Measurements from ENCODE around the gene ANKS1B. TPM values are rescaled to one million over a fixed set of nuclear protein-coding genes. Genes with fewer than 3 reads are reported as not detected.

Gene ANKS1B
- total RNA-seq, 4 donors from 2014 or later: 0.88 to 10.7 (median 4.4) TPM

GRCh38 chr12:98955284-98955683 lies 1029.5 kb downstream of the ANKS1B start:
- Histone ChIP-seq H3K27me3 (no peaks in the 10 kb centered on the region), H3K4me3 (no peak overlapping the region), H3K36me3 (no peaks in the 10 kb centered on the region), H3K9me3 (no peaks in the 10 kb centered on the region), H3K4me1 (no peaks in the 10 kb centered on the region), H3K27ac (no peak overlapping the region)
- DNase-seq: no peak
- TF ChIP-seq POLR2A (IDR thresholded peaks at IDR 0.05): no peak
- TF ChIP-seq, protein P1, sequence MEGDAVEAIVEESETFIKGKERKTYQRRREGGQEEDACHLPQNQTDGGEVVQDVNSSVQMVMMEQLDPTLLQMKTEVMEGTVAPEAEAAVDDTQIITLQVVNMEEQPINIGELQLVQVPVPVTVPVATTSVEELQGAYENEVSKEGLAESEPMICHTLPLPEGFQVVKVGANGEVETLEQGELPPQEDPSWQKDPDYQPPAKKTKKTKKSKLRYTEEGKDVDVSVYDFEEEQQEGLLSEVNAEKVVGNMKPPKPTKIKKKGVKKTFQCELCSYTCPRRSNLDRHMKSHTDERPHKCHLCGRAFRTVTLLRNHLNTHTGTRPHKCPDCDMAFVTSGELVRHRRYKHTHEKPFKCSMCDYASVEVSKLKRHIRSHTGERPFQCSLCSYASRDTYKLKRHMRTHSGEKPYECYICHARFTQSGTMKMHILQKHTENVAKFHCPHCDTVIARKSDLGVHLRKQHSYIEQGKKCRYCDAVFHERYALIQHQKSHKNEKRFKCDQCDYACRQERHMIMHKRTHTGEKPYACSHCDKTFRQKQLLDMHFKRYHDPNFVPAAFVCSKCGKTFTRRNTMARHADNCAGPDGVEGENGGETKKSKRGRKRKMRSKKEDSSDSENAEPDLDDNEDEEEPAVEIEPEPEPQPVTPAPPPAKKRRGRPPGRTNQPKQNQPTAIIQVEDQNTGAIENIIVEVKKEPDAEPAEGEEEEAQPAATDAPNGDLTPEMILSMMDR (IDR thresholded peaks at IDR 0.05): peak in 1 of 6 experiments; percentile 4

- Histone ChIP-seq H3K9me3 (no peaks in the 10 kb centered on the region), H3K4me3 (no peak overlapping the region), H3K4me1 (no peaks in the 10 kb centered on the region), H3K36me3 (no peaks in the 10 kb centered on the region), H3K27ac (no peak overlapping the region), H3K27me3 (no peaks in the 10 kb centered on the region)
- TF ChIP-seq, protein P1 (IDR thresholded peaks at IDR 0.05): no peak
- no peak for TF ChIP-seq POLR2A (IDR thresholded peaks at IDR 0.05)
- no peak for DNase-seq
Observed at GRCh38 chr12:98954506-98954905, 1030.2 kb downstream of the ANKS1B start.

DNA sequence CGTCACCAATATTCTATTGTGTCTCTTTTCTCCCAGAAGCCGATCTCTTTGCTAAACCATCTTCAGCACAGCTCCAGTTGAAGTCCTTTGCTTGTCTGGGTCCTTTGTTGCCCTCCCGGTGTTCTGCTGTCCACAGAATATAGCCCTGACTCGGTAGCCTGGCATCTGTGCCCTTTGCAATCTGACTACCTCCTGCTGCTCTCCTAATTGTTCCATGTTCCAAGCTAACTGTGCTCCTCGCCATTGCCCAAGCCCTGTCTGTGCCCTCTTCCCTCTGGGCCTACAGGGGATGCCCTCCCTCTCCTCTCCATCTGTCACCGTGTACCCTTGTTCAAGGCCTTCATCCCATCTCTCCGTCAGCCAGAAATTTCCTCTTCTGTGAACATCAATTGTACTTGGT lies 1033.3 kb downstream of the ANKS1B start:
- Histone ChIP-seq H3K4me3 (no peak overlapping the region), H3K27ac (no peak overlapping the region), H3K4me1 (no peaks in the 10 kb centered on the region), H3K36me3 (no peaks in the 10 kb centered on the region), H3K9me3 (no peaks in the 10 kb centered on the region), H3K27me3 (no peaks in the 10 kb centered on the region)
- TF ChIP-seq, protein P1 (IDR thresholded peaks at IDR 0.05): no peak
- no peak for TF ChIP-seq POLR2A (IDR thresholded peaks at IDR 0.05)
- DNase-seq: no peak

DNA sequence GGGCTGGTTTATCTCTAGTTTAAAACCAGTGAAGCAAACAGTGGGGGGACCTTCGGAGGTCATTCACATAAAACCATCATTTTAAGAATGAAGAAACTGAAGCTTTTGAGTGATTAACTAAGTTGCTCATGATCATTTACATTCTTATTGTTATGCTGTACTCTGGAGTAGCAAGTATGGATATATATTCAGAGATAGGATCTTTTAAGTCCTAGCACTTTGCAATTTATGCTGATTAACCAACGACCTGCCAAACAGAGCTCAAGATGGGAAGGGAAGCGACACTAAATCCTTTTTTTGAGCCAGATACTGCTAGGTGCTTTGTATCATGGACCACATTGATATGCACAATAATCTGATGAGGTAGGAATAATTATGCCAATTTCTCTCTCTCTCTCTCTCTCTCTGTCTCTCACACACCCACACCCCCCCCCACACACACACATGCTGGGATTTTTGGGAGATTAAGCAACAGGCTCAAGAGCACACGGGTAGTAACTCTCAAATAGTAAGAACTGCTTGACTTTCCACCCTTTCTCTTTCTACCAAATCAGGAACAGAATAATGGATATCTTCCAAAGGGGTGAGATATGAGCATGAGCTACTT lies 1036.3 kb downstream of the ANKS1B start:
- no peaks in the 10 kb centered on the region for H3K9me3 ChIP-seq
- DNase-seq: no peak
- no peaks in the 10 kb centered on the region for H3K4me1 ChIP-seq
- no peak overlapping the region for H3K4me3 ChIP-seq
- TF ChIP-seq, protein P1 (IDR thresholded peaks at IDR 0.05): no peak
- no peak for TF ChIP-seq POLR2A (IDR thresholded peaks at IDR 0.05)
- no peaks in the 10 kb centered on the region for H3K27me3 ChIP-seq
- no peaks in the 10 kb centered on the region for H3K36me3 ChIP-seq
- H3K27ac ChIP-seq: no peak overlapping the region

GRCh38 chr12:98945864-98946263 lies 1038.9 kb downstream of the ANKS1B start:
- H3K9me3 ChIP-seq: no peaks in the 10 kb centered on the region
- DNase-seq: no peak
- H3K36me3 ChIP-seq: no peaks in the 10 kb centered on the region
- no peaks in the 10 kb centered on the region for H3K4me1 ChIP-seq
- no peak overlapping the region for H3K27ac ChIP-seq
- TF ChIP-seq, protein P1 (IDR thresholded peaks at IDR 0.05): no peak
- H3K4me3 ChIP-seq: no peak overlapping the region
- H3K27me3 ChIP-seq: no peaks in the 10 kb centered on the region

GRCh38 chr12:98939926-98940325 lies 1044.8 kb downstream of the ANKS1B start:
- H3K4me1 ChIP-seq: no peaks in the 10 kb centered on the region
- no peaks in the 10 kb centered on the region for H3K9me3 ChIP-seq
- no peaks in the 10 kb centered on the region for H3K27me3 ChIP-seq
- TF ChIP-seq, protein P1 (IDR thresholded peaks at IDR 0.05): no peak
- no peak for TF ChIP-seq POLR2A (IDR thresholded peaks at IDR 0.05)
- no peaks in the 10 kb centered on the region for H3K36me3 ChIP-seq
- no peak for DNase-seq
- no peak overlapping the region for H3K27ac ChIP-seq
- H3K4me3 ChIP-seq: no peak overlapping the region

Data from Peyer's patch (tissue), 4 donors.